EH (cell line): Measurements from ENCODE around the gene SYNE2.
"Not testable (repeated sequence)": the region's sequence is repeated elsewhere in the genome, so short reads cannot be mapped to it uniquely, and the experiment has no call there.

Experiments
- DNase-seq: peaks from one replicate; pipeline ENCODE4 v3.0.0-alpha.2; 2015; ENCODE audit warnings: low read depth

The SYNE2 gene, protein sequence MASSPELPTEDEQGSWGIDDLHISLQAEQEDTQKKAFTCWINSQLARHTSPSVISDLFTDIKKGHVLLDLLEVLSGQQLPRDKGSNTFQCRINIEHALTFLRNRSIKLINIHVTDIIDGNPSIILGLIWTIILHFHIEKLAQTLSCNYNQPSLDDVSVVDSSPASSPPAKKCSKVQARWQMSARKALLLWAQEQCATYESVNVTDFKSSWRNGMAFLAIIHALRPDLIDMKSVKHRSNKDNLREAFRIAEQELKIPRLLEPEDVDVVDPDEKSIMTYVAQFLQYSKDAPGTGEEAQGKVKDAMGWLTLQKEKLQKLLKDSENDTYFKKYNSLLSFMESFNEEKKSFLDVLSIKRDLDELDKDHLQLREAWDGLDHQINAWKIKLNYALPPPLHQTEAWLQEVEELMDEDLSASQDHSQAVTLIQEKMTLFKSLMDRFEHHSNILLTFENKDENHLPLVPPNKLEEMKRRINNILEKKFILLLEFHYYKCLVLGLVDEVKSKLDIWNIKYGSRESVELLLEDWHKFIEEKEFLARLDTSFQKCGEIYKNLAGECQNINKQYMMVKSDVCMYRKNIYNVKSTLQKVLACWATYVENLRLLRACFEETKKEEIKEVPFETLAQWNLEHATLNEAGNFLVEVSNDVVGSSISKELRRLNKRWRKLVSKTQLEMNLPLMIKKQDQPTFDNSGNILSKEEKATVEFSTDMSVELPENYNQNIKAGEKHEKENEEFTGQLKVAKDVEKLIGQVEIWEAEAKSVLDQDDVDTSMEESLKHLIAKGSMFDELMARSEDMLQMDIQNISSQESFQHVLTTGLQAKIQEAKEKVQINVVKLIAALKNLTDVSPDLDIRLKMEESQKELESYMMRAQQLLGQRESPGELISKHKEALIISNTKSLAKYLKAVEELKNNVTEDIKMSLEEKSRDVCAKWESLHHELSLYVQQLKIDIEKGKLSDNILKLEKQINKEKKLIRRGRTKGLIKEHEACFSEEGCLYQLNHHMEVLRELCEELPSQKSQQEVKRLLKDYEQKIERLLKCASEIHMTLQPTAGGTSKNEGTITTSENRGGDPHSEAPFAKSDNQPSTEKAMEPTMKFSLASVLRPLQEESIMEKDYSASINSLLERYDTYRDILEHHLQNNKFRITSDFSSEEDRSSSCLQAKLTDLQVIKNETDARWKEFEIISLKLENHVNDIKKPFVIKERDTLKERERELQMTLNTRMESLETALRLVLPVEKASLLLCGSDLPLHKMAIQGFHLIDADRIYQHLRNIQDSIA (N-terminal part only)

DNA sequence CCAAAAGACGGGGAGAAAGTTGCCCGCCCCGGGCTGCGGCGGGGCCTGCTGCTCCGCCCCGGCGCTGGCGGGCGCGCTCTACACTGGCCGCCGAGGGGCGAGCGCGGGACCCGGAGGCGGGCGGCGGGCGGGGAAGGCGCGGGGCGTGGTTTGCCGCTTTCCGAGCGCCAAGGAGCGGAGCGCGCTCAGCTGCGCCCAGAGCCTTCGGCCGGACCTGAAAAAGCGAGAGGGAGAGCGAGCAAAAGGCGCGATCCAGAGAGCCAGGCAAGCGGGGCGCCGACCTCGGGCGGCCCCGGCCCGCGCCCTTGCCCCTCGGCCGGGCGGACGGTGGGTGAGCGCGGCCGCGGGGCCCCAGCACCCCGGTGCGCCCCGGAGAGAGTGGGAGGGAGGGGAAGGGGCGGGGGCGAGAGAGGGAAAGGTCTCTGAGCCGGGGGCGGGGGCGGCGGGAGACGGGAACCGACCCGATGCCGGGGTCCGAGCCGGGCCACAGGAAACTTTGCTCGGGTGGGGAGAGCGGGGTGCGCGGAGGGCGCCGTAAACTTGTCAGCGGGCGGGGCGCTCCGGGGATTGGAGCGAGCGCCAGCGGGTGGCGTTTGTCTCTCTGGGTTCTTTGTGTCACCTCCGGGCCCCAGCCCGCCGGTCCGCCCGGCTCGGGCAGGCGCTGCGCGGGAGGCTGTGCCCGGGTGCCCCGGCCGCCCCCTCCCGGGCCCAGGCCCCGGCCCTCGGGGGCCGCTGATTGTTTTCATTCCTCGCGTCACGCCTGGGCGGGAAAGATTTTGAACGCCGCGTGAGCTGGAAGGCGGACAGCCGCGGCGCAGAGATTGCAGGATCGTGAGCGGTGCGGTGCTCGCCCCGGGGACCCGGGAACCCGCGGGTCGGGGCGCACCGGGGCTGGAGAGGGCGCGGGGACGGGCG lies at the start of gene SYNE2:
Gene SYNE2 (plus strand): TSS at position 188 of the 915 bp plus-strand sequence. CDS start 56,145 bp downstream, outside the sequence.
- peak; percentile 75 for DNase-seq

DNA sequence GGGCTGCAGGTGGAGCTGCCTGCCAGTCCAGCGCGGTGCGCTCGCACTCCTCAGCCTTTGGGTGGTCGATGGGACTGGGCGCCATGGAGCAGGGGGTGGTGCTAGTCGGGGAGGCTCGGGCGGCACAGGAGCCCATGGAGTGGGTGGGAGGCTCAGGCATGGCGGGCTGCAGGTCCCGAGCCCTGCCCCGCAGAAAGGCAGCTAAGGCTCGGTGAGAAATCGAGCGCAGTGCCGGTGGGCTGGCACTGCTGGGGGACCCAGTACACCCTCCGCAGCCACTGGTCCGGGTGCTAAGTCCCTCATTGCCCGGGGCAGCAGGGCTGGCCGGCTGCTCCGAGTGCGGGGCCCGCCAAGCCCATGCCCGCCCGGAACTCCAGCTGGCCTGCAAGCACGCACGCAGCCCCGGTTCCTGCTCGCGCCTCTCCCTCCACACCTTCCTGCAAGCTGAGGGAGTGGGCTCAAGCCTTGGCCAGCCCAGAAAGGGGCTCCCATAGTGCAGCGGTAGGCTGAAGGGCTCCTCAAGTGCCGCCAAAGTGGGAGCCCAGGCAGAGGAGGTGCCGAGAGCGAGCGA lies 49.5 kb upstream of the SYNE2 start:
- DNase-seq = not testable (repeated sequence)

DNA sequence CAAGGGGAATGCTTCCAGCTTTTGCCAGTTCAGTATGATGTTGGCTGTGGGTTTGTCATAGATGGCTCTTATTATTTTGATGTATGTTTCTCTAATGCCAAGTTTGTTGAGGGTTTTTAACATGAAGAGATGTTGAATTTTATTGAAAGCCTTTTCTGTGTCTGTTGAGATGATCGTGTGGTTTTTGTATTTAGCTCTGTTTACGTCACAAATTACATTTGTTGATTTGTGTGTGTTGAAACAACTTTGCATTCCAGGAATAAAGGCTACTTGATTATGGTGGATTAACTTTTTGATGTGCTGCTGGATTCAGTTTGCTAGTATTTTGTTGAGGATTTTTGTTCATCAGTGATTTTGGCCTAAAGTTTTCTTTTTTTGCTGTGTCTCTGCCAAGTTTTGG lies 46.7 kb upstream of the SYNE2 start:
- DNase-seq = not testable (repeated sequence)

DNA sequence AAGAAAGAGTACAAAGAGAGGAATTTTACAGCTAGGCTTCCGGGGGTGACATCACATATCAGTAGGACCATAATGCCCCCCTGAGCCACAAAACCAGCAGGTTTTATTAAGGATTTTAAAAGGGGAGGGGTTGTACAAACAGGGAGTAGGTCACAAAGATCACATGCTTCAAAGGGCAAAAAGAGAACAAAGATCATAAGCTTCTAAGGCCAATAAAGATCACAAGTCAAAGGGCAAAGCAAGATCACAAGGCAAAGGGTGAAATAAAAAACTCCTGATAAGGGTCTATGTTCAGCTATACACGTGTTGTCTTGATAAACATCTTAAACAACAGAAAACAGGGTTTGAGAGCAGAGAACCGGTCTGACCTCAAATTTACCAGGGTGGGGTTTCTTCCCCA lies 41.1 kb upstream of the SYNE2 start:
- not testable (repeated sequence) for DNase-seq

DNA sequence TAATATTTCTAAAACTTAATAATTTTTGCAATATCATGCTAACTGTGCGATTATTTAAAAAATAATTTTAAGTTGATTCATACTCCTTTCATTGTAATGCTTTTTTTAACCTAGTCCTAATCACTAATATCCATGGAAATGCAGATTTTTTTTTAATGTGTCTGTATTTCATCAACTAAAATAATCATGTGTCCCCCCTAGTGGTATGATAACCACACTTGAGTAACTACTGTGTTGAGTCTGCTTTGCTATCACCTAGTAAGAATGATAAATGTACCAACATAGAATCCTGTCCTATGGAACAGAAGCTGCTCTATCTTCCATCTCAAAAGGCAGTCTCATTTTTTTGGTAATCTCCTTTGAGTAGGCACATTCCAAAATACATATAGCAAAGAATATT lies 19.1 kb upstream of the SYNE2 start:
- DNase-seq = no peak

DNA sequence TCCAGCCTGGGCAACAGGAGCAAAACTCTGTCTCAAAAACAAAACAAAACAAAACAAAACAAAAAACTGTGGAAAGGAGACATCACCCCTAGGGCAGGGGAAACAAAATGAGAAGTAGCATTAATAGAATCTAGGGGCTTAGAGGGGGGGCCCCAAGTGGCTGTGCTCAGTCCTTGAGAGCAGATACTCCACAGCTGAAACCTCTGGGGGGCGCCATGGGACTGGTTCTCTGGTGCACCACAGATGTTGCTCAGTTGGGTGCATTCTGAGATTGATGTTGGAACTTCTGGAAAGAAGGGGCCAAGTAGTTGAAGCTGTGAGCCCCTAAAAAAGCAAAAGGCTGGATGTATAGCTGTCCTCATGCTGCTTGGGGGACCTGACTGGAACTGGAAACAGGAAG lies 11.8 kb upstream of the SYNE2 start:
- DNase-seq = no peak

DNA sequence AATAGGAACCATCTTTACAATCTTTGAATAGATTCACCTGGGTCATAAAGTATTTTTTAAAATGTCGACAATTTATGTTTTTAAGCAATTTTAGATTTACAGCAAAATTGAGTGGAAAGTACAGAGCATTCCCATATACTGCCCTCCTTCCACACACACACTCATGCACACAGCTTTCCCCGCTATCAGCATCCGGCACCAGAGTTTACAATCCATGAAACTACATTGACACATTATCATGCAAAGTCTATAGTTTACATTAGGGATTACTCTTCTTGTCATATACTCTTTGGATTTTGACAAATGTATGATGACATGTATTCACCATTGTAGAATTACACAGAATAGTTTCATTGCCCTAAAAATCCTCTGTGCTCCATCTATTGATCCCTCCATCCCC lies 9.0 kb upstream of the SYNE2 start:
- no peak for DNase-seq

DNA sequence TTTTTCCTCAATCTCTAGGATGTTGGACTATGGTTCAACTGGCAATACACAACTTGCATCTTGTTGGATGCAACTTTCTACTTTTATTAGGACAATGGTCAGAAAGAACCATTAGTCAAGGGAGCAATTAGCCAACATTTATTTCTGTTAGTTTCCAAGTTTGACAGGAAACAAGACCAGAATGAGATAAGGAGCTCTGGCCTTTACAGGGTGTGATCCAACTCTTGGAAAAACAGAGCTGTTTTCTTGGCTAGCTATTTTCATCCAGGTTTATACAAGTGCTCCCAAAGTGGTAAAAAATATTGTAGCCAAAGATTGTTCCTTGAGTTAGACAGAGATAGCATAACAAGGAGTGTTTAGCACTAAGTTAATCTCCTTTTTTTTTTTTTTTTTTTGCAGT lies 3.9 kb upstream of the SYNE2 start:
- no peak for DNase-seq

DNA sequence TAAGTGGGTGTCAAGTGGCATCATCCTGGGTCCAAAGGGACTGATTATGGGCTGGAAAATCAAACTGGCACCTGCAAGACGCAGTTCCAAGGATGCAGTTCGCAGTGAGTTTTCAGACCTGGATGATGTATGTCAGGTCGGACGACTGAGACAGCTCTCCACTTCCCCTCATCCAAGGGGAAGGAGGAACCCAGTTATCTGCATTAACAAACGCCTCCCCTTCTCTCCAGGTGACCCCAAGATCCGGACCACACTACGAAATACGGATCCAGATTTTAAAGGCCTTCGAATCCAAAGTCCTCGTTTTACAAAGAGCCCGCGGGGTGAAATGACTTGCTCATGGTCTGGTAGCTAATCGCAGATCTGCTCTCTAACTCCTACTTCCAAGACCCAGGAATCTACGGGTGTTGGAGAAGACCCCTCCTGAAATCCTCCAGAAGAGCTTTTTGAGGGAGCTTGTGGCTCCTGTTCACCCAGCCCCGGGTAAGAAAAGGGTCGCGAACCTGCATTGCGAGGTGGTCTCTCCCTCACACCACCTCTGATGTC lies 460 bp upstream of the SYNE2 start:
- peak; percentile 19 for DNase-seq

DNA sequence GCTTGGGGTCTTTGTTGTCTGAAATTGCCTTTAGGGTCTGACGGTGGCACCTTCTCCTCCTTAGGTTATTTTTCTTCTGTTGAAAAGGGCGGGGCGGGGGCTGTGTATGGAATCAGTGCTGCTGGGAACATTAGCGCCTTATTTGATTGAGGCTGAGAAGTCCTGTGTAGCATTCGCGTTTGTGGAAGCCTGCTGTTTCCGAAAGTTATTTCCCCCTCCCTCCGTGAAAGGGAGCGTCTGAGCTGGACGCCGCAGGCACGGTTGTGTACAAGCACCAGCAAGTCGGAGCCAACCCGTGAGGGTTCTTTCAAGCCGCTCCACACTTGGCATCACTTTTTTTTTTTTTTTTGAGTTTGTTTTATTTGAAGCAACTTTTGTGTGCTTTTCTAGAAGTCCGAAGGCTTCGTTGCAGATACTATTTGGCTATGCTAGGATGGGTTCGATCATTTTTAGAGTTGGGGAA lies 1.1 kb downstream of the SYNE2 start:
- peak; percentile 71 for DNase-seq

DNA sequence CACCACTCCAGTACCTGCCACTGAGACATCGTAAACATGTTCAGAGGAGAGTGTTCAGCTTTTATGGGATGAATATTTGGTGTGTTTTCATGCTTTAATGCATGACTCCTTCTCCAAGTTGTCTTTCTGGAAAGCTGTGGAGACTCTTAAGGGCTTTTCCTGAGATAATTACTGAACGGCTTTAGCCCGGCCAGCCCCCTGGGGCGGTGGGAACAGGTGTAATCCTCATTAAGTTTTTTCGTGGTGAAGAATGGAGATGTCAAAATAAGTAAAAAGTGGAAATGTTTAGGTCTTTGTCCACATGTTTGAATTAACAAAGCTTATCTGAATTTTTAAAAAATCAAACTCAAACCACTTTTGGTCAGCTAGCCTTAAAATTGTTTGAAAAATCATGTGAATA lies 1.5 kb downstream of the SYNE2 start:
- no peak for DNase-seq

DNA sequence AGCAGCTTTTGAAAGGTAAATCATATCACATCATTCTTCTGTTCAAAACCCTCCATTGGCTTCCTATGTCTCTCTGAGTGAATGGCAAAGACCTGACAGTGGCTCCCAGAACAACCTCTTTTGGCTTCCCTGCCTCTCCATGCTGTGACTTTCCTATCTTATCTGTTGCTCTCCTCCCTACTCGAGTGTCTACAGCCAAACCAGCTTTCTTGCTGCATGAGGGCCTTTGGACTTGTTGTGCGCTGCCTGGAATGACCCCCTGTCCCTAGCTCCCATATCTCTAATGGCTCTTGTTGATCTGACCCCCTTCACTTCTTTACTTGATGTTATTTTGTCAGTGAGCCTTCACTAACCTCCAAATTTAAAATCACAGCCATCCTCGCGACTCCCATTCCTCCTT lies 2.5 kb downstream of the SYNE2 start:
- no peak for DNase-seq

DNA sequence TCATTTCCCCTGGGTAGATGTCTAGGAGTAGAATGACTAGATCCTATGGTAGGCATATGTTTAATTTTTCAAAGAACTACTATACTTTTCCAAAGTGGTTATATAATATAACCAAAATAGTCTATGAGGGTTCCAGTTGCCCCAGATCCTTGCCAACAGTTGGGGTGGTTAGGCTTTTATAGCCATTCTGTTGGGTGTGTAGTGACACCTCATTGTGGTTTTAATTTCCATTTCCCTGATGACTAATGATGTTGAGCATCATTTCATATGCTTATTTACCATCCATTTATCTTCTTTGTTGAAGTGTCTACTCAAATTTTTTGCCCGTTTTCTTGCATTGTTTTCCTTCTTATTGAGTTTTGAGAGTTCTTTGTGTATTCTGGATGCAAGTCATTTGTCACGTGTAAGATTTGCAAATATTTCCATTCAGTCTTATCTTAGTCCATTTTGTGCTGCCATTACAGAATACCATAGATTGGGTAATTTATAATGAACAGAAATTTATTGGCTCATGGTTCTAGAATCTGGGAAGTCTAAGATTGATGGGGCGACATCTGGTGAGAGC lies 4.7 kb downstream of the SYNE2 start:
- DNase-seq = no peak

DNA sequence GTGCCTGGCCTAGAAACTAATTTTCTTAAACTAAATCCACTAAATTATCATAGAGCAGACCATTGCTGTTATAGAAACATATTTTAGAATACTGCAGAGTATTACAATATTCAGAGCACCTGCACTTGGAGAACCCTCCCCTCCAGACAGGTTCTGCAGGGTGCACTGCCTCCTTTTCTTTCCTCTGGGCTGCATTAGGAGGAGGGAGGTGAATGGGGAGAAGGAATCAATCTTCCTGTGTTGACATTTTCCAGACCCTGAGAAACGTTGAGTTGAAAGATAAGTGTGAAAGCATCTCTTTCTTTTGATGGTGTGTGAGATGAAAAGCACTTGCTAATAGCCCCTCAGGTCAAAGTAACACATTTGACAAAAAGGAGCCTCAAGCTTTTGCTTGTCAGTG lies 7.3 kb downstream of the SYNE2 start:
- no peak for DNase-seq

DNA sequence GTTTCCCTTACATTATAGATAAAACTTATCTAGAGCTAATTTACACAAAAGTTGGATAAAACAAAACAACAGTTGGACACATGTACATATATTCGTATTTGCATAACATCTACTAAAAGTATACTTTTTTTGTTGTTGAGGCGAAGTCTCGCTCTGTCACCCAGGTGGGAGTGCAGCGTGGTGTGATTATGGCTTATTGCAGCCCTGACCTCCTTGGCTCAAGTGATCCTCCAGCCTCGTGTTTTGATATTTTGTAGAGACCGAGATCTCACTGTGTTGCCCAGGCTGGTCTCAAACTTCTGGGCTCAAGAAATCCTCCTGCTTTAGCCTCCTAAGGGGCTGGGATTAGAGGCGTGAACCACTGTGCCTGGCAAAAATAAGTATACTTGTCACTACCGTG lies 9.4 kb downstream of the SYNE2 start:
- DNase-seq = no peak

DNA sequence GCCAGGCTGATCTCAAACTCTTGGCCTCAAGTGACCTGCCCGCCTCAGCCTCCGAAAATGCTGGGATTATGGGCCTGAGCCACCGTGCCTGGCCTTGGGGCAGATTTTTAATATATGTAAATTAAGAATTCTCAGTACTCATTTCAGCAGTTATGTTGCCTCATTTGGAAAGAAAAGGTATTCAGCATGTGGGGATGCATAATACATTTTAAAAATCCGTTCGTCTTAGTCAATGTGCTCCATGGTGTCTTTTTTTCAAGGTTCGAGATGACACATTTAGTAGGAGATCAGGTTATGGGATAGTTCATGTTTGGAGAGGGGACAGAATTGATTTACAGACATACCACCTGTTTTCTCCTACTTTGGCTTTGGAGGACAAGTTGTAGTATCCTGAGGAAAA lies 10.2 kb downstream of the SYNE2 start:
- DNase-seq = no peak

DNA sequence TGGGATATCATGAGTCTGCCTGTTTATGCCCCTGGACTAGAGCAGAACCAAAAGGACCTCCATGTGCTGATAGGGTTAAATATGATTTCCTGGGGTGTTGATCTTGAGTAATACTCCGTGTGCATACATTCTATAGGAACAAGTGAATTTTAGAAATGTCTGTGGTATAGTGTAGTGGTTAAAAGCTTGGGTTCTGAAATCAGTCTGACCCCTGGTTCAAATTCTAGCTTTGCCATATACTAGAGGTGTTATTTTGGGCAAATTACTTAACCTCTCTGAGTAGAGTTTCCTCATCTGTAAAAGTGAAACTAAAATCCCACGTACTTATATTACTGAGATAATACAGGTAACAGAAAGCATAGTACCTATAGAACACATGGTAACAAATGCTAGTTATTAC lies 12.0 kb downstream of the SYNE2 start:
- DNase-seq = not testable (repeated sequence)

DNA sequence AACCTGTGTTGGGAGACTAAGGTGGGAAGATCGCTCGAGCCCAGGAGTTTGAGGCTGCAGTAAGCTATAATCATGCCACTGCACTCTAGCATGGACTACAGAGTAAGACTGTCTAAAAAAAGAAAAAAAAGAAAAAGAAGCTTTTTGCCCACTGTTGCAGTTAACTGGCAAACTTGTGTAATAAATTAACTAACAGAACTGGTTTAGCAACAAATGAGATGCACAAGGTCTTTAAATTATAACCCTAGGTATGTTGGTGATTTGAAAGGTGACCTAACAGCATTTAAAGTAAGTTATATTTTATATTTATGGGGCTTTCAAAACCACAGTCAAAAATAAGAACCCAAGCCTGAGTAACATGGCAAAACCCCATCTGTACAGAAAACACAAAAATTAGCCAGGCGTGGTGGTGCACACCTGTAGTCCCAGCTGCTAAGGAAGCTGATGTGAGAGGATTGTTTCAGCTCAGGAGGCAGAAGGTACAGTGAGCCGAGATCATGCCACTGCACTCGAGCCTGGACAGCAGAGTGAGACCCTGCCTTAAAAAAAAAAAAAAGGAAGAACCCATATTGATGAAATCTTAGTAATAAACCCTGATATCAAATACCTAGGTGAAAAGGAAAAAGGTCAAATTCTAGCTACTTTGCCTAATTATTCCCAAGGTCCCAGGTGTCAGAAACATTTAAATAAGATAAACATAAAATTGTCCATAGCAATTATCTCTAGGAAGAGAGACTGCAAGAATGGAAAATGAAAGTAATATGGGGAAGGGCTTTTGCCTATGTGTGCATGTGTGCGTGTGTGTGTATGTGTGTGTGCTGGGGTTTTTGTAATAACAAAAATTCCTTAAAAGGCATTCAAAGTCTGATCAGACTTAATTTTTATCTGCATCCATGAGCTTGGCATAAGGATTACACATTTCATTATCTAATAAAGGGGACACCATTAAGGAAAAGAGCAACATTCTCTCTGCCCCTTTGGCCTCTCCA lies 15.4 kb downstream of the SYNE2 start:
- no peak for DNase-seq
